Measurements from ENCODE around the gene FLOT1.
A peak's percentile ranks its signal among the peaks of the same experiment; 100 is the strongest.
"Not testable (repeated sequence)": the region's sequence is repeated elsewhere in the genome, so short reads cannot be mapped to it uniquely, and the experiment has no call there.

FLOT1 gene

GRCh38 chr6:30766461-30767157 is 24.1 kb upstream of the FLOT1 start:
- DNase-seq, result no peak

DNA sequence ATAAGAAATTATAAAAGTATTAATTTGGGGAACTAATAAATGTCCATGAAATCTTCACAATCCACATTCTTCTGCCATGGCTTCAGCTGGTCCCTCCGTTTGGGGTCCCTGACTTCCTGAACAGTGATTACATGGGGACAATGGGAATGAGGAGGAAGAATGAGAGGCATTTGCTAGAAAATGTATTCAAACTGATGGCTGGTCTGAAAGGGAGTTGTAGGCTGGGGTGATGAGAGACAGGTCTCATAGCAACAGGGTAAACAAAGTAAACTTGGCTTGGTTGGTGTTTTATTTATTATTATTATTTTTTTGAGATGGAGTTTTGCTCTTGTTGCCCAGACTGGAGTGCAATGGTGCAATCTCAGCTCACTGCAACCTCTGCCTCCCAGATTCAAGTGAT is 23.0 kb upstream of the FLOT1 start:
- not testable (repeated sequence) for DNase-seq

GRCh38 chr6:30764490-30765043 is 22.1 kb upstream of the FLOT1 start:
- DNase-seq, result not testable (repeated sequence)

DNA sequence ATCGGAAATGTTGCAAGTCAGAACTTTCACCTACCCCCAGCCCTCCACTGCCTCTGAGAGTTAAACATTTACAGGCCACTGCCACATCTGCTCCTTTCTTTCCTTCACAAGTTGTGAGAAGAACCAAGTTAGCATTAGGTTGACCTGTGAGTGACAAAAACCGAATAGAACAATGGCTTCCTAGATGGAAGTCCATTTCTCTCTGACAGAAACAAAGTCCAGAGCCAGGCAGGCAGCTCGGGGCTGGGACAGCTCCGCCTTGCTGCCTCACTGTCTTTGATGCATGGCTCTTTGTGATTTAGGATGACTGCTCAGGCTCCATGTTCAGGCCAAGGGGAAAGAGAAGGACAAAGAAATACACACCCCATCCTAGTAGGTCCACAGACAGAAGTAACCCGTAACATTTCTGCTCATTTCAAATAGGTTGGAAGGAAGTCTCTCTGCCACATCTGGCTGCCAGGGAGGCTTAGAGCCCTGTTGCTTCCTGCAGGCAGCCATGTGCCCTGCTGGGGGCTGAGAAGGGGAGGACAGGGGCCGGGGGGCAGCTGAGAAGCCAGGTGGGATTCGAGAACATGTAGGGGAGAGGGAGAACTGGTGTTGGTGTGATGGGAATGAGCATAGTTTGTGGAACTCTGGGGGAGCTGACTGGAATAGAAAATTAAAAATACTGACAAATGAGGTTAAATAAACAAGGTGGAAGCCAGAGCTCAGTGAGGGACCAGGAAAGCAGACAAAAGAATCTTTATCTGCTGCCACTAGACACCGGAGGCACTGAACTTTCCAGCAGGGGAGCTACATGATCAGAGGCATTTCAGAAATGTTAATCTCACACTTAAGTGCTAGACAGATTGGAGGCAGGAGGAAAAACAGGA is 21.4 kb upstream of the FLOT1 start:
- DNase-seq, result peak; percentile 82

GRCh38 chr6:30763155-30763617 is 20.7 kb upstream of the FLOT1 start:
- no peak for DNase-seq

DNA sequence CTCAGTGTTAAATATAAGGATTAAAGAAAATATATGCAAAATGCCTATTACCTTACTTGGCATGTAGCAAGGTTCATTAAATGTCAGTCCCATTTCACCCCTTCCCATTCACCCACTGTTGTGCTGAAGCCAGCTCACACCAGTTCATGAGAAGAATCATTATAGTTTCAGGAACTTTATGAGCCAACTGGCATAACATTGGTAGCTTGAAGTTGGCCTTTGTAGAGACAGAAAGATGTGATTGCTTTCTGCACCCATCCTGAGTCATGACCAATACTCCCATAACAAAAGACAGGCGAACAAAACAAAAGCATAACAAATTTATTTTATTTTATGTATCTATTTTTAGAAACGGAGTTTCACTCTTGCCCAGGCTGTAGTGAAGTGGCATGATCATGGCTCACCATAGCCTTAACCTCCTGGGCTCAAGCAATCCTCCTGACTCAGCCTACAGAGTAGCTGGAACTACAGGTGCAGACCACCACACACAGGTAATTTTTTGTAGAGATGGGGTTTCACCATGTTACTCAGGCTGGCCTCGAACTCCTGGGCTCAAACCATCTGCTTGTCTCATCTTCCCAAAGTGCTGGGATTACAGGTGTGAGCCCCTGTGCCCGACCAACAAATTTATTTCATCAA is 19.4 kb upstream of the FLOT1 start:
- DNase-seq, result no peak

GRCh38 chr6:30760549-30760948 is 18.1 kb upstream of the FLOT1 start:
- DNase-seq, result no peak

DNA sequence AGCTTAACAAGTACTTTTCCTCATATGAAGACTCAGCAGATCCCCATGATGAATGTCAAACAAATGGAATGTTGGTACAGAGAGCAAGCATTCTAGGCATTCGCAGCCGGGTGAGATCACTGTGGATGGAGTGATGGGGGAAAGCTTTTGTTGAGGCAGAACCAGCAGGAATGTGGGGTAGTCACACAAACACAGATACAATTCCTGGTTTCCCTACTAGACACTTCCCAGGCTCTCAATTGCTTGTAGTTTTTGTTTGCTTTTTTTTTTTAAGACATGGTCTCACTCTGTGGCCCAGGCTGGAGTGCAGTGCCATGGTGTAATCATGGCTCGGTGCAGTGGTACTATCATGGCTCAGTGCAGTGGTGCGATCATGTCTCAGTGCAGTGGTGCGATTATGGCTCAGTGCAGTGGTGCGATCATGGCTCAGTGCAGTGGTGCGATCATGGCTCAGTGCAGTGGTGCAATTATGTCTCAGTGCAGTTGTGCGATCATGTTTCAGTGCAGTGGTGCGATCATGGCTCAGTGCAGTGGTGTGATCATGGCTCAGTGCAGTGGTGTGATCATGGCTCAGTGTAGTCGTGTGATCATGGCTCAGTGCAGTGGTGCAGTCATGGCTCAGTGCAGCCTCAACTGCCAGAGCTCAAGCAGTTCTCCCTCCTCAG is 17.2 kb upstream of the FLOT1 start:
- no peak for DNase-seq

DNA sequence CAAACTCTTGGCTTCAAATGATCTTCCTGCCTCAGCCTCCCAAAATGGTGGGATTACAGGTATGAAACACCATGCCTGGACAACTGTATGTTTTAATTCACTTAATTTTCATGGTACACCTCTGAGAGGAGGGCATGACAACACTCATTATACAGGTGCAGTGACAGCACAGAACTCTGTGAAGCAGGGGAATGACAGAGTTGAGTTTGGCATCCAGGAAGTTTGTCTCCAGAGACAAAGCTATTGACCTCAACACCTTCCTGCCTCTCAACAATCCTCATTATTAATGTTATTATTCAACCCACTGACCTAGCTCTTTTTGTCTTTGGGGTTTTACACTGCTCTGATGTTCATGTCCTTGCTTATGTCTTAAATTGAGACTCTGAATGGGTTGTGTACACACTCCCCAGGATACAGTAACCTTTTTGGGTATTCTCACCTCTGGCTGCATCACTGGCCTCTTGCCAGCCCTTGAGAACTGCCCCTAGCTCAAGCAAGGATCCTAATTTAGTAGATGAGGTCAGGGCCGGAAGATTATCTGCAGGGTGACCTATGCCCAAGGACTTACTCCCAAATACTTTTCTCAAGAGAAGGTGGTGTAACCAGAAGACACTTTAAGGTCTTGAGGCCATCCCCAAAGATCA is 14.9 kb upstream of the FLOT1 start:
- DNase-seq, result no peak

- not testable (repeated sequence) for DNase-seq
These were observed 14.0 kb upstream of the FLOT1 start for GRCh38 chr6:30756405-30757003.

GRCh38 chr6:30754631-30755030 is 12.1 kb upstream of the FLOT1 start:
- DNase-seq, result no peak

GRCh38 chr6:30752157-30752927 is 9.9 kb upstream of the FLOT1 start:
- DNase-seq, result no peak

- no peak for DNase-seq
These were observed 7.8 kb upstream of the FLOT1 start for GRCh38 chr6:30750379-30750668.

GRCh38 chr6:30749554-30750378 is 7.3 kb upstream of the FLOT1 start:
- DNase-seq, result no peak

DNA sequence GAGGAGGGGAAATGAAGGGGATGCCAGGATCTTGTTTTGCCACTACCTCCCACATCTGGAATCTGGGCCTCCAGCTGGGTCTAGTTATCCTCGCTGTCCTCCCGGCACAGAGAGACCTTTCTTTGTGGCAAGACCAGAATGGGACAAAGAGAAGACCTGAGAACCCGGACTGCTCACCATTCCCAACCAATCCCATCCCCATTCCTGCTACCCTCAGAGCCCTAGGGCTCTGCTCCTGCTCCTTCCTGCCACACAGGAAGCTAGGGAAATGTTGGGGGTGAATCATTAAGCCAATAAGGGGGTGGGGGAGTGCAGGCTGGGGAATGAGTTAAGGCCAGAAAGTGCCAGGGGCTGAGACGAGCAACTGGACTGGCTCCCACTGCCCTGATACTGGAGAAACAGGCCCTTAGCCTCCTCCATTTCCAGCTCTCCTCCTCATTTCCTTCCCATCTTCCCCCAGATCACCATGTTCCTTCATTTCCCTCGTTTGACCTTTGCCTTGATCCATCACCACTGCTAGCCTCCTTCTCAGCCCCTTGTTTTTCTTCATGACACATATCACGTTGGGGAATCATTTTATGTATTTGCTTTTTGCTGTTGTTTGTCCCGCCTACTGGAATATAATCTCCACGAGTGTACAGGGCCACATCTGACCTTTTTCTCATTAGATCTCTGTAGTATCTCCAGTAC is 6.5 kb upstream of the FLOT1 start:
- no peak for DNase-seq

DNA sequence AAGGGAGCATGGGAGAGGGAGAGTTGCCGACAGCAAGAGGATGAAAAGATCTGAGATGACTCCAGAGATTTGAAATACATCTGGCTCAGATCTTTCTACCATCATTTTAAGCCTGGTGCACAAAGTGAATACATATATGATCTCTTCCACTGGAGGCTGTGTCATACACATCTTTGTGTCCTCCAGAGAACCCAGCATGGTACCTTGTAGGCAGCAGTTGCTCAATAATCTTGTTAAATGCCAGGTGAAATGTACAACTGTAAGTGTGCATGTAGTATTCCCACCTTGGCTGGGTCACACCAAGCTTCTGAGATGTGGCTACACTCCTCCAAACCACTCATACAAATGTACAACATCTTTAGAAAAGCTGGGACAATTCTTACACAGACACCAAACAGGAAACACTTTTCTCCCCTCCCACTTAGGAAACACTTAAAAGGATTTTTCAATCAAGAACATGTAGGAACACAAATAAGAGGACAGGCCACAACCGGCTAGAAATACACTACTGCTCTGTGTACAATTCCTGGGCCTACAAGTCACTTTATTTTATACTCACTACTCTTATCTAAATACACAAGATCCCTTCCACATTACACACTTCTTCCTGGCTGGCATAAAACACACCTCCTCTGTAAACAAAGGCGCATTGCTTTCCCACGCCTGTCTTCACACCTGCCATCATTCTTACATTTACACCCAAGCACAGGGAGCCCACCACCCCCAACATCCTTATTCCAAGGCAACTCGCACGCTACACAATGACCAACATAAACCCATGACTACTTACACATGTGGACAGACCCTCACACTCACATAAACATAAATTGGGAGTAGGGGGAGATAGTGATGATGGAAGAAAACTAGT is 5.6 kb upstream of the FLOT1 start:
- no peak for DNase-seq

DNA sequence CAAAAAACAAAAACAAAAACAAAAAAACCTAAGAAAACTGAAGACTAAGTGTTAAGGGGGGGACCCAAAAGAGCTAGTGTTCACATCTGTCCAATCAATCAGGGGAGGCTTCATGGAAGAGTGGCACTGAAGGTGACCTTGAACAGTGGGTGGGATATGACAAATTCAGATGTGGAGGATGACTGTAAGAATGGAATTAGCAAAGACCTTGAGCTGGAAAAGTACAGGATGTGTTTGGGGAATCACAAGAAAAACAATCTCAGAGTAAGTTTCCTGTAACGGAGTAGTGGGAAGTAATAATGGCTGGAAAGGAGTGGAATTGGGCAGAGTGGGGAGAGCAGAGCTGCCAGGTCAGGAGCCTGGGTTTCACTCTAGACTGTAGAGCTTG is 4.8 kb upstream of the FLOT1 start:
- DNase-seq, result no peak

DNA sequence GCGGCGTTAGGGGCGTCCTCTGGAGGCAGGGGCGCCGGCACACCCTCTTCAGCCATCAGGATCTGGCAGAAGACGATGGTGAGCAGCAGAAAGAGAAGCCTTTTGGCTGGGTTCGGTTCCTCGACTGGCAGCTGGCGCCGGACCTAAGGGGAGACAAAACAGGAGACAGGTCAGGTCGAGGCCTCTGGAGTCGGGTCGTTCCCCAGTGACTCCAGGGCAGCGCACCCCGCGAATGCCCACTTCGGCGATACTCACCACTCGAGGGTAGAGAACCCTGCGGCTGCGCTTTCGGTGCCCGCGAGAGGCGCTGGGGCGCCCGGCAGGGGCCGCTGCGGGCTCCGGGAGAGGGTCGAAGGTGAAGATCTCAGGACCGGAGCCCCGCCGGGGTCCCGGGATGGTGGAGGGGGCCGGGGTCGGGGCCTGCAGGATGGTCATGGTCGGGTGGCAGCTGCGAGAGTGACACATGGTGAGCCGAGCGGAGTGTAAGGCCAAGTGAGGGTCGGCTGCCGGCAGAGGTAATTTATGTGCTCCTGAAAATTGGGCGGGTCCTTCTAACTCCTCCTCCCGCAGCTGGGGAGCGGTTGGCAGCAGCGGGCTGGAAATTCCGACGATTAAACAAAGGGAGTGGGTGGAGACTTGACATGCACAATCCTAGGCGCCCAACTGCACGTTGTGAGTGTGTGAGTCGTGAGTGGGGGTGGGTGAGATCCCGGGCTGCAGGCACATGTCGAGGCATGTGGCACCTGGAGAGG is 1.7 kb upstream of the FLOT1 start, which contains the start of gene IER3:
TSS of gene IER3 (minus strand) at position 494 of the 752 bp plus-strand sequence. CDS start at position 465, 29 bp downstream.
- peak; percentile 49 for DNase-seq

All from NCI-H1048 (cell line).